Activated CD8-positive, alpha-beta T cell treated with anti-CD3 and anti-CD28 coated beads for 36 hours (primary cell): ENCODE measurements around the gene MC5R. TPM values are rescaled to one million over a fixed set of nuclear protein-coding genes. Genes with fewer than 3 reads are reported as not detected.

ENCODE experiments used
- ATAC-seq: fragments of 200-7000 bp; cut with Tn5 transposase; one replicate; pipeline ENCODE4 v1.10.0; 2021; ENCODE audit warnings: mild to moderate bottlenecking, moderate library complexity
- CTCF ChIA-PET: fragments of 350-600 bp; sonication (Branson Sonifier 250); formaldehyde crosslinking; loops from one replicate; lab custom pipeline; 2021; ENCODE audit warnings: antibody characterized with exemption; lab: Charles Lee
- POLR2A ChIA-PET: fragments of 350-600 bp; sonication (Branson Sonifier 250); formaldehyde crosslinking; loops from one replicate; lab custom pipeline; 2021; ENCODE audit warnings: antibody characterized with exemption; lab: Charles Lee
- DNase-seq: peaks from one replicate; pipeline ENCODE4 v3.0.0-alpha.2; 2020
- H3K27ac Mint-ChIP-seq: one replicate; pipeline ENCODE4 v1.8.0; 2021; ENCODE audit warnings: mild to moderate bottlenecking, mixed read lengths
- H3K27me3 Mint-ChIP-seq: one replicate; pipeline ENCODE4 v1.8.0; 2021; ENCODE audit warnings: mixed read lengths
- H3K36me3 Mint-ChIP-seq: one replicate; pipeline ENCODE4 v1.8.0; 2021; ENCODE audit warnings: low read depth, mixed read lengths
- H3K4me1 Mint-ChIP-seq: one replicate; pipeline ENCODE4 v1.8.0; 2021; ENCODE audit warnings: low read depth, mixed read lengths
- H3K4me3 Mint-ChIP-seq: one replicate; pipeline ENCODE4 v1.8.0; 2021; ENCODE audit warnings: mild to moderate bottlenecking, moderate library complexity, mixed read lengths
- H3K9me3 Mint-ChIP-seq: one replicate; pipeline ENCODE4 v1.8.0; 2021; ENCODE audit warnings: mixed read lengths
- intact Hi-C: fragments of 100-400 bp; cut with micrococcal nuclease; formaldehyde crosslinking; loops from one replicate; pipeline ENCODE4 v1.10.0; 2022
- total RNA-seq, 2 experiments: library from RNA; stranded (reverse); gene quantifications; one replicate each; pipeline ENCODE4 v1.2.3, GENCODE V29; 2021
- TF ChIP-seq, protein P1 (sequence below): fragments of 200-600 bp; IDR thresholded peaks from one replicate; pipeline ENCODE4 v1.8.0; 2022; ENCODE audit warnings: antibody characterized with exemption, mild to moderate bottlenecking

The MC5R gene
- total RNA-seq, 2 experiments from 2014 or later: not detected

- no peaks in the 10 kb centered on the region for H3K4me1 Mint-ChIP-seq
- no peak overlapping the region for H3K4me3 Mint-ChIP-seq
- DNase-seq (no peak), ATAC-seq (no peak)
- TF ChIP-seq, protein P1, sequence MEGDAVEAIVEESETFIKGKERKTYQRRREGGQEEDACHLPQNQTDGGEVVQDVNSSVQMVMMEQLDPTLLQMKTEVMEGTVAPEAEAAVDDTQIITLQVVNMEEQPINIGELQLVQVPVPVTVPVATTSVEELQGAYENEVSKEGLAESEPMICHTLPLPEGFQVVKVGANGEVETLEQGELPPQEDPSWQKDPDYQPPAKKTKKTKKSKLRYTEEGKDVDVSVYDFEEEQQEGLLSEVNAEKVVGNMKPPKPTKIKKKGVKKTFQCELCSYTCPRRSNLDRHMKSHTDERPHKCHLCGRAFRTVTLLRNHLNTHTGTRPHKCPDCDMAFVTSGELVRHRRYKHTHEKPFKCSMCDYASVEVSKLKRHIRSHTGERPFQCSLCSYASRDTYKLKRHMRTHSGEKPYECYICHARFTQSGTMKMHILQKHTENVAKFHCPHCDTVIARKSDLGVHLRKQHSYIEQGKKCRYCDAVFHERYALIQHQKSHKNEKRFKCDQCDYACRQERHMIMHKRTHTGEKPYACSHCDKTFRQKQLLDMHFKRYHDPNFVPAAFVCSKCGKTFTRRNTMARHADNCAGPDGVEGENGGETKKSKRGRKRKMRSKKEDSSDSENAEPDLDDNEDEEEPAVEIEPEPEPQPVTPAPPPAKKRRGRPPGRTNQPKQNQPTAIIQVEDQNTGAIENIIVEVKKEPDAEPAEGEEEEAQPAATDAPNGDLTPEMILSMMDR: no peak
- no peaks in the 10 kb centered on the region for H3K36me3 Mint-ChIP-seq
- CTCF ChIA-PET: no interaction called here
- H3K9me3 Mint-ChIP-seq: no peaks in the 10 kb centered on the region
- peaks cover 28% of the 10 kb centered on the region for H3K27me3 Mint-ChIP-seq
- H3K27ac Mint-ChIP-seq: no peak overlapping the region
- intact Hi-C loops: no loop called here
- POLR2A ChIA-PET: no interaction called here
These were observed 47.8 kb downstream of the MC5R start for GRCh38 chr18:13871701-13872100.

DNA sequence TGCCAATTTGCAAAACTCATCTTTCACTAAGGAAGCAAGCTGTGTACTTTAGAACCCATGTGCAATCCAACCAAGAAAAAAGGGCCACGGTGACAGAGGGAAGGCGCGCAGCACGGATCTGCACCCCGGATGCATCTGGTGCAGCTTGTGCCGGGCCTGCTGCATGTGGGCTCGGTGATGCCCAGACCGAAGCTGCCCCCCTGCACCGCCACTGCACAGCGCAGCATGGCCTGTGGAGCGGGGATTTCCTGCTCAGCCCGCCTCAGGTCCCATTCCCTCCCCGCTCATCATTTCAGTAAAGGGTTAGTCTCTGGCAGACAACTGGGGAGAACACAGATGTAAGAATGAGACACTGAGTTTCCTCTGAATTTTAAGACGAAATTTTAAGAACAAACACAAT lies 48.4 kb downstream of the MC5R start:
- intact Hi-C loops: no loop called here
- TF ChIP-seq, protein P1: no peak
- Mint-ChIP-seq H3K4me1 (no peaks in the 10 kb centered on the region), H3K9me3 (no peaks in the 10 kb centered on the region), H3K27ac (no peak overlapping the region), H3K36me3 (no peaks in the 10 kb centered on the region), H3K4me3 (no peak overlapping the region), H3K27me3 (peaks cover 25% of the 10 kb centered on the region)
- ChIA-PET CTCF (no interaction called here), POLR2A (no interaction called here)
- ATAC-seq (no peak), DNase-seq (no peak)

DNA sequence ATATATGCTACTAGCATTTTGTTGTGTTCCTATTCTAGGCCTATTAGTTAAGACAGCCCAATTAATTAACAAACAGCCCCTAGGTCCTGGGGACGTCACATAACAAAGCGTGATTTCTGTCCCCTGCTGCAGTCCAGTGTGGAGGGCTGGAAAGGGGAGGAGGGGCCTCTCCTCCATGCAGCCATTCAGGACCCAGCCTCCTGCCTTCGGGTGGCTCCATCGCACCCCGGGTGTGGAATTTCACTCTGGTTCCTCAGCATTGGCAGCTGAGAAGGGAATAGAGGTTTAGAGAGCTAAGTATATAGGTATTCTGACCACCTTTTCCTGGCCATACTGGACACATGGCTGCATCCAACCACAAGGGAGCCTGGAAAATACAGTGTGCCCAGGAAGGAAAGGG lies 49.0 kb downstream of the MC5R start:
- no peak for ATAC-seq
- intact Hi-C loops: no loop called here
- CTCF ChIA-PET: interaction anchor here (1.0 kb wide), 1 partner anchor 49 kb away, joined by 3 read pairs; the partner anchor contains the start of gene MC5R

GRCh38 chr18:13874558-13874957 lies 50.6 kb downstream of the MC5R start:
- Mint-ChIP-seq H3K4me1 (no peaks in the 10 kb centered on the region), H3K36me3 (no peaks in the 10 kb centered on the region), H3K9me3 (no peaks in the 10 kb centered on the region), H3K4me3 (no peak overlapping the region), H3K27me3 (peaks cover 12% of the 10 kb centered on the region), H3K27ac (no peak overlapping the region)
- POLR2A ChIA-PET: no interaction called here
- no peak for DNase-seq
- TF ChIP-seq, protein P1: no peak
- ATAC-seq: no peak
- CTCF ChIA-PET: no interaction called here
- intact Hi-C loops: no loop called here

More for the DNA sequence above, 49.0 kb downstream of the MC5R start:
- H3K9me3 Mint-ChIP-seq: no peaks in the 10 kb centered on the region
- no peak overlapping the region for H3K27ac Mint-ChIP-seq
- POLR2A ChIA-PET: no interaction called here
- no peak overlapping the region for H3K4me3 Mint-ChIP-seq
- TF ChIP-seq, protein P1: no peak
- no peaks in the 10 kb centered on the region for H3K36me3 Mint-ChIP-seq
- DNase-seq: no peak
- H3K4me1 Mint-ChIP-seq: no peaks in the 10 kb centered on the region
- H3K27me3 Mint-ChIP-seq: peaks cover 22% of the 10 kb centered on the region

Other genes with a start within 250 kb of the MC5R start
- 10 to 100 TPM; 57.7 to 64.2 TPM for gene FAM210A, start 97.6 kb upstream of the MC5R start, total RNA-seq
- gene RNMT, start 97.5 kb upstream of the MC5R start, total RNA-seq: 10 to 100 TPM; 76.4 to 84.4 TPM
- not detected for gene MC2R, start 91.4 kb downstream of the MC5R start, total RNA-seq